ENCODE data around the gene PDLIM4.

GRCh38 chr5:132293992-132294727 lies 36.7 kb downstream of the PDLIM4 start, which contains the start of gene SLC22A4:
- peak; percentile 17 for TF ChIP-seq REST (IDR thresholded peaks at IDR 0.05; ENCODE audit: insufficient replicate concordance, low read depth)
- TF ChIP-seq CTCF (IDR thresholded peaks at IDR 0.05; ENCODE audit: insufficient read depth, low read length) = no peak
